GM06990 (cell line): Measurements from ENCODE around the gene INSYN2A.

ENCODE experiments used
- DNase-seq: peaks from one replicate; pipeline ENCODE4 v3.0.0-alpha.2; 2011; ENCODE audit not compliant: insufficient read length; ENCODE audit errors: extremely low read depth
- H3K27me3 ChIP-seq: replicated peaks from 2 replicates; pipeline ENCODE4 v1.6.0; 2011; ENCODE audit warnings: low read length; ENCODE audit not compliant: control insufficient read depth, insufficient read depth
- H3K36me3 ChIP-seq: 2 replicates; pipeline ENCODE4 v1.5.1; 2011; ENCODE audit warnings: low read length; ENCODE audit not compliant: control insufficient read depth, insufficient read depth
- H3K4me3 ChIP-seq: replicated peaks from 2 replicates; pipeline ENCODE4 v1.5.1; 2011; ENCODE audit warnings: low read depth, mild to moderate bottlenecking, control low read depth, low read length
- TF ChIP-seq, protein P1 (sequence below): IDR thresholded peaks from 2 replicates; pipeline ENCODE4 v1.5.1; 2011; ENCODE audit warnings: low read length, control low read depth, mild to moderate bottlenecking, inconsistent platforms; ENCODE audit not compliant: insufficient read depth, poor library complexity, severe bottlenecking

The INSYN2A gene

DNA sequence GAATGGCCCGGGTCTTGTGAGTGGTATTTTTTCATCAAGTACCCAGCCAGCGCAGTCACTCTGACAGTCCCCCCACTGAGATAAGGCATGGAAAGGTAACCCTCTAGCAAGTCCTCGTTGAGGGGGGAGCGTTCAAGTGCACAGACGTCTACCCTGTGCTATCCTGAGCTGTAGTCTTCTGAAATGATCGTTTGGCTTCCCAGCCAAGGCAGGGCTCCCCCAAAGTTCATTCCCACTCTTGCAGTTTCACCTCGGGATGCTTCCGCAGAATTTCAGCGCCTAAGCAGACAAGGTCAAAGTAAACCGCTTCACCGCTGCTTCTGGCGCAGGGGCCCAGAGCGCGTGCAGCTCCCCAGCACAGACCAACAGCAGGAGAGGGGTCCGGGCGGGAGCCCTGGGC lies 1.8 kb downstream of the INSYN2A start:
- no peak for DNase-seq
- Histone ChIP-seq H3K4me3 (no peak overlapping the region), H3K27me3 (no peaks in the 10 kb centered on the region), H3K36me3 (no peaks in the 10 kb centered on the region)
- TF ChIP-seq, protein P1, sequence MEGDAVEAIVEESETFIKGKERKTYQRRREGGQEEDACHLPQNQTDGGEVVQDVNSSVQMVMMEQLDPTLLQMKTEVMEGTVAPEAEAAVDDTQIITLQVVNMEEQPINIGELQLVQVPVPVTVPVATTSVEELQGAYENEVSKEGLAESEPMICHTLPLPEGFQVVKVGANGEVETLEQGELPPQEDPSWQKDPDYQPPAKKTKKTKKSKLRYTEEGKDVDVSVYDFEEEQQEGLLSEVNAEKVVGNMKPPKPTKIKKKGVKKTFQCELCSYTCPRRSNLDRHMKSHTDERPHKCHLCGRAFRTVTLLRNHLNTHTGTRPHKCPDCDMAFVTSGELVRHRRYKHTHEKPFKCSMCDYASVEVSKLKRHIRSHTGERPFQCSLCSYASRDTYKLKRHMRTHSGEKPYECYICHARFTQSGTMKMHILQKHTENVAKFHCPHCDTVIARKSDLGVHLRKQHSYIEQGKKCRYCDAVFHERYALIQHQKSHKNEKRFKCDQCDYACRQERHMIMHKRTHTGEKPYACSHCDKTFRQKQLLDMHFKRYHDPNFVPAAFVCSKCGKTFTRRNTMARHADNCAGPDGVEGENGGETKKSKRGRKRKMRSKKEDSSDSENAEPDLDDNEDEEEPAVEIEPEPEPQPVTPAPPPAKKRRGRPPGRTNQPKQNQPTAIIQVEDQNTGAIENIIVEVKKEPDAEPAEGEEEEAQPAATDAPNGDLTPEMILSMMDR: no peak

DNA sequence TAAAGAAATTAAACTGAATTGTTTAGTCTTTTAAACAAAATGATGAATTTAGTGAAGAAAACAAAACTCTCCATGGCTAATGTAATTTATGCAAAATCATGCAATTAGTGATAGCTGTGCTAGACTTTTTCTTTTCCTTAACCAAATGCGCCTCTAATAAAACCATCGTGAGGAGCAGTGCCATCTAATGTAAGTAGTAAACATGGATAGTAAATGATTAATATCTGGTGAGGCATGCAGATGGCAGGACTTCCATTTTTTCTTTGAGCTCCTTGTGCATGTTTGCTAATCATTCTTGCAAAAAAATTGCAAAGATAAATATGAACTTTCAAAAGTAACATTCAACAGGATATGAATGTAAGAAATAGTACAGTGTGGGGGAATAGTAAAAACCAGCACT lies 2.3 kb downstream of the INSYN2A start:
- H3K4me3 ChIP-seq: no peak overlapping the region
- TF ChIP-seq, protein P1: no peak
- DNase-seq: no peak
- H3K36me3 ChIP-seq: no peaks in the 10 kb centered on the region
- H3K27me3 ChIP-seq: no peaks in the 10 kb centered on the region

DNA sequence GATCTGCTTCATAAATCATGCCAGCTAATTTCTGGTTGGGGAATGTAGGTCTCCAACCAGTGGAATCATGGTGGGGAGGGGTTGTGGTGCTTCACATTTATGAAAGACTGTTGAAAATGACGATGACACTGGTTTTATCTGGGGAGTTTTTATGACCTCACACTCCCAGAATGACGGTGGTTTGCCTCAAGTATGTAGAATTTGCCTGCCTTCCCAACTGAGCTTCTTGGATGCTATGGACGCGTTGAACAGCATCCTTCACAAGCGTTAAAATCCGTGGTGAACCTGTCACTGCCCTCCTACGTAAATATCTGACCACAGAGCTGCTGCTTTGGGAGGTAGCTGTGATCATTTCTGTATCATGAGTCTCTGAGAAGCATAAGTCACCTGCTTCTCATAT lies 3.3 kb downstream of the INSYN2A start:
- H3K36me3 ChIP-seq: no peaks in the 10 kb centered on the region
- TF ChIP-seq, protein P1: no peak
- DNase-seq: no peak
- H3K4me3 ChIP-seq: no peak overlapping the region
- H3K27me3 ChIP-seq: no peaks in the 10 kb centered on the region

DNA sequence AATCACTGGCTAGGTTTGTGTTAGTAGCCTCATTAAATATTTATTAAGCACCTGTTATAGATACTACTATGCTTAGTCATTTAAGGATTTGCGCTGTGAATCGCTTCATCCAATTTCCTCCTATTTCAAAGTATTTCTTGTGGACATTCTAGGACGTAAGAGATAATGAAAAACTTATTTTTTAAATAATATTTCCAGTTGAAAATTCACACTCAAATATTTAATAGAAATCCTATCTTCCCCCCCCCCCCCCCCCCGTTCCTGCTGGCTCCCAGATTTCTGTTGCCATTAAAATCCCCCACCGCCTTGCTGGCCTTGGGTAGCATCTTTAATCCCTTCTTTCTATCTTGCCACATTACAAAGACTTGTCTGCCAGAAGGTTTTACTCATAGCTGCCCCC lies 6.0 kb downstream of the INSYN2A start:
- TF ChIP-seq, protein P1: no peak
- no peaks in the 10 kb centered on the region for H3K36me3 ChIP-seq
- no peak overlapping the region for H3K4me3 ChIP-seq
- no peak for DNase-seq
- H3K27me3 ChIP-seq: no peaks in the 10 kb centered on the region

DNA sequence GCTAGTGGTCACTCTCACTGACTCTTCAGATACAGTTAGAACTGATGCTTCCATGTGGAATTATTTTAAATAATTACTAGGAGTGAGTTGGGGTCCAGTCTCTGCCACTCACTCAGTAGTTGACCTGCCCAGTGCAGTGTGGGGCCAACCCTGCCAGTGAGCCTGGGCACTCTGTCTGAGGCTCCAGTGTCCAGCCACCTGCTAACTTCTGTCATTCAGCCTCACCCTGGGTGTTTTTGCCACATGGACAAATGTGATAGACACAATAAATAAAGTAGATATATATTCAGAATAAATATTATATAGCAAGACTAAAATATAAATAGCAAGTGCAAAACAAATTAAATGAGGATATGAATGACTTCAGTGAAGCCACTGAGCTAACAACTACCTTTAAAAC lies 7.2 kb downstream of the INSYN2A start:
- TF ChIP-seq, protein P1: no peak
- no peak for DNase-seq
- H3K27me3 ChIP-seq: no peaks in the 10 kb centered on the region

DNA sequence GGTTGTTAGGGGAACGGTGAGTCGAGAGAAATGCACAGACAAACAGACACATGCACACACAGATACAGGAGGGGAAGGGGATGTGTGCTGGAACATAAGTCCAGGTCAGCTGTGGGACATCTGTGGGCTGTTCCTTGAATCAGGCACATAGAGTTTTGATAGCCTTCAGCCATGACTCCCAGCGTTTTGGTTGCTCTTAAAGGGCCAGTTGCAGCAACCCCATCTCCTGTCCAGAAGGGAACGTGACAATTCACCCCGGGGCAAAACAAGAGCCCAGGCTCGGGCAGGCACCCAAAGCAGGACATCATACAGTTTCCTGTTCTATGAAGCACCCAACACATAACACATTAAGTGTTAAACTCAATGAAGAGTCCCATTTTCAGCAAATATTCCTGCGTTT lies 9.6 kb downstream of the INSYN2A start:
- no peak overlapping the region for H3K4me3 ChIP-seq
- DNase-seq: no peak
- no peaks in the 10 kb centered on the region for H3K27me3 ChIP-seq
- no peaks in the 10 kb centered on the region for H3K36me3 ChIP-seq
- TF ChIP-seq, protein P1: no peak

More for the DNA sequence above, 7.2 kb downstream of the INSYN2A start:
- H3K4me3 ChIP-seq: no peak overlapping the region
- H3K36me3 ChIP-seq: no peaks in the 10 kb centered on the region
